Transverse colon (tissue), 4 donors: ENCODE measurements around the gene LCE2C. TPM values are rescaled to one million over a fixed set of nuclear protein-coding genes. Genes with fewer than 3 reads are reported as not detected.

ENCODE experiments used
- DNase-seq: peaks from one replicate; pipeline ENCODE4 v3.0.0-alpha.2; 2019
- H3K27ac ChIP-seq, 4 donors: fragments of 200-600 bp; sonication (generic); 2 replicates each; pipeline ENCODE4 v1.5.1; 2016 to 2018; ENCODE audit warnings: inconsistent platforms in 4 of 4
- H3K27me3 ChIP-seq: fragments of 200-600 bp; sonication (generic); 2 replicates; pipeline ENCODE4 v1.5.1; 2017; ENCODE audit warnings: inconsistent platforms
- H3K36me3 ChIP-seq, 4 donors: fragments of 200-600 bp; sonication (generic); 2 replicates each; pipeline ENCODE4 v1.5.1; 2017 to 2019; ENCODE audit warnings: inconsistent platforms in 4 of 4
- H3K4me1 ChIP-seq, 4 donors: fragments of 200-600 bp; sonication (generic); 2 replicates each; pipeline ENCODE4 v1.5.1; 2017 to 2020; ENCODE audit warnings: inconsistent platforms in 4 of 4
- H3K4me3 ChIP-seq, 4 donors: fragments of 200-600 bp; sonication (generic); 1 replicate in 1 of 4; 2 replicates in 3 of 4; pipeline versions ENCODE4 v1.5.1 to v1.6.1; 2017 to 2019; ENCODE audit warnings: inconsistent platforms in 4 of 4
- H3K9me3 ChIP-seq, 2 donors: fragments of 200-600 bp; sonication (generic); 2 replicates each; pipeline ENCODE4 v1.5.1; 2017 to 2019; ENCODE audit warnings: inconsistent platforms in 2 of 2
- EP300 ChIP-seq: sonication (generic); formaldehyde crosslinking; IDR thresholded peaks from one replicate; pipeline ENCODE4 v1.6.1; 2017; ENCODE audit warnings: antibody characterized with exemption, low read depth
- POLR2A ChIP-seq: fragments of 450-650 bp; IDR thresholded peaks from one replicate; pipeline ENCODE4 v1.6.1; 2016; ENCODE audit warnings: antibody characterized with exemption, mild to moderate bottlenecking, moderate library complexity
- POLR2AphosphoS5 ChIP-seq, 3 donors: sonication (generic); formaldehyde crosslinking; IDR thresholded peaks; one replicate each; pipeline ENCODE4 v1.6.1; 2016; ENCODE audit warnings: antibody characterized with exemption in 3 of 3
- WGBS, 2 donors: methylation state at CpG; one replicate each; pipeline ENCODE4 v1.1.5; 2018; ENCODE audit warnings: low coverage in 1 of 2; 5-methylcytosine and 5-hydroxymethylcytosine counted together
- in situ Hi-C, 4 donors: fragments of 200-750 bp; cut with MboI; loops; one replicate each; pipeline versions ENCODE4 v1.15.0 to v1.15.1; 2017; ENCODE audit warnings: low sequenced_read_pairs in 3 of 4, low pct_ligation_motif_present in 1 of 4, low pct_unique_long_range_greater_than_20kb in 1 of 4
- intact Hi-C: fragments of 100-400 bp; cut with DNase I; formaldehyde crosslinking; loops from one replicate; pipeline ENCODE4 v1.15.1; 2023; ENCODE audit warnings: low total_unique reads
- total RNA-seq, 4 donors: library from RNA; depleted of rRNA; stranded (reverse); fragments of >200 nt; gene quantifications; one replicate each; pipeline ENCODE4 v1.1.0, GENCODE V29; 2016
- TF ChIP-seq, protein P1 (sequence below), 5 experiments: fragments of 200-600 bp in 3 of 5; fragments of 450-650 bp in 2 of 5; sonication (generic) in 3 of 5; IDR thresholded peaks; 1 replicate in 2 of 5; 2 replicates in 3 of 5; pipeline ENCODE4 v1.5.1; 2016 to 2017; ENCODE audit warnings: antibody characterized with exemption in 5 of 5, inconsistent platforms in 3 of 5, mild to moderate bottlenecking in 2 of 5, moderate library complexity in 1 of 5

Gene LCE2C
- total RNA-seq, 4 donors from 2014 or later = not detected

DNA sequence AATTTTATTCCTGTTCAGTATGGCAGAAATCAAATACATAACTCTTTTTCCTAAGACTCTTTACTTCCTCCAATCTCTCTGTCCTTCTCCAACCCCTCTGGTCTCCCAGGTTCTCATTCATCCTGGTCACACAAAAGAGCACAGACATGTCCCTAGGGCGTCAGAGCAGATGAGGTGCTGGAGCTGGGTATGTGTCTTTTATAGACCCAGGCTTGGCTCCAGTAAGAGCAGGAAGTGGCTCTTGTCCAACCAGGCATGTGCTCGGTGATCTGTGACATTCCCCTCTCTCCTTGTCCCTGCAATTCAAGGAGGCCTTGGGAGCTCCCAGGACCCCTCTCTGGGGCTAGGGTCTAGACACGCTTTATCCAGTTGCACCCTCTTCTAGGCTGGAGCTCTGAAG is 29.9 kb upstream of the LCE2C start:
- in situ Hi-C loops (no loop called here), intact Hi-C loops (no loop called here)
- Histone ChIP-seq H3K4me3 (no peak overlapping the region), H3K27ac (no peak overlapping the region), H3K36me3 (no peaks in the 10 kb centered on the region), H3K4me1 (no peaks in the 10 kb centered on the region), H3K9me3 (no peaks in the 10 kb centered on the region), H3K27me3 (no peaks in the 10 kb centered on the region)
- 47 to 56% methylated on average over 1 to 3 of the region's 3 CpGs for WGBS, 2 donors
- TF ChIP-seq POLR2A (no peak), POLR2AphosphoS5 (IDR thresholded peaks at IDR 0.05) (no peak), EP300 (no peak)
- TF ChIP-seq, protein P1, sequence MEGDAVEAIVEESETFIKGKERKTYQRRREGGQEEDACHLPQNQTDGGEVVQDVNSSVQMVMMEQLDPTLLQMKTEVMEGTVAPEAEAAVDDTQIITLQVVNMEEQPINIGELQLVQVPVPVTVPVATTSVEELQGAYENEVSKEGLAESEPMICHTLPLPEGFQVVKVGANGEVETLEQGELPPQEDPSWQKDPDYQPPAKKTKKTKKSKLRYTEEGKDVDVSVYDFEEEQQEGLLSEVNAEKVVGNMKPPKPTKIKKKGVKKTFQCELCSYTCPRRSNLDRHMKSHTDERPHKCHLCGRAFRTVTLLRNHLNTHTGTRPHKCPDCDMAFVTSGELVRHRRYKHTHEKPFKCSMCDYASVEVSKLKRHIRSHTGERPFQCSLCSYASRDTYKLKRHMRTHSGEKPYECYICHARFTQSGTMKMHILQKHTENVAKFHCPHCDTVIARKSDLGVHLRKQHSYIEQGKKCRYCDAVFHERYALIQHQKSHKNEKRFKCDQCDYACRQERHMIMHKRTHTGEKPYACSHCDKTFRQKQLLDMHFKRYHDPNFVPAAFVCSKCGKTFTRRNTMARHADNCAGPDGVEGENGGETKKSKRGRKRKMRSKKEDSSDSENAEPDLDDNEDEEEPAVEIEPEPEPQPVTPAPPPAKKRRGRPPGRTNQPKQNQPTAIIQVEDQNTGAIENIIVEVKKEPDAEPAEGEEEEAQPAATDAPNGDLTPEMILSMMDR (IDR thresholded peaks at IDR 0.05) = no peak
- no peak for DNase-seq

DNA sequence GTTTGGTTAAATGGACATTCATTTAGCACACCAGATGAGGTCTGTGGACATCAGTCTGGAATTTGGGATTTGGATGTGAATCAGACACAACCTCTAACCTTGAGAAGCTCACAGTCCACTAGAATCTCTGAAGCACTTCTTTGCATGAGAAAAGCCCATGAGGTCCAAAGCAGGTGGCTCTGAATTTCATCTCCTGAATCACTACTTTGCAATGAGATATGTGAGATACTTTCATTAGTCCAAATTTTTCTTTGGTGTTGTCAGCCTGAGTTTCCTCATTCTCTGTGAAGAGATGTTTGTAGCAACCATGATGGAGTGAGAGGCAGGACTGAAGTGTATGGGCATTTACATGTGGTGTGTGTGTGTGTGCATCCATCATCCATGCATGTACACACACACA is 28.4 kb upstream of the LCE2C start:
- H3K4me3 ChIP-seq = no peak overlapping the region
- TF ChIP-seq EP300 (no peak), POLR2A (no peak), POLR2AphosphoS5 (IDR thresholded peaks at IDR 0.05) (no peak)
- TF ChIP-seq, protein P1 (IDR thresholded peaks at IDR 0.05) = no peak
- intact Hi-C loops = no loop called here
- in situ Hi-C loops = no loop called here
- H3K27me3 ChIP-seq = no peaks in the 10 kb centered on the region
- H3K9me3 ChIP-seq = no peaks in the 10 kb centered on the region
- H3K36me3 ChIP-seq = no peaks in the 10 kb centered on the region
- DNase-seq = no peak
- no peaks in the 10 kb centered on the region for H3K4me1 ChIP-seq
- no peak overlapping the region for H3K27ac ChIP-seq

DNA sequence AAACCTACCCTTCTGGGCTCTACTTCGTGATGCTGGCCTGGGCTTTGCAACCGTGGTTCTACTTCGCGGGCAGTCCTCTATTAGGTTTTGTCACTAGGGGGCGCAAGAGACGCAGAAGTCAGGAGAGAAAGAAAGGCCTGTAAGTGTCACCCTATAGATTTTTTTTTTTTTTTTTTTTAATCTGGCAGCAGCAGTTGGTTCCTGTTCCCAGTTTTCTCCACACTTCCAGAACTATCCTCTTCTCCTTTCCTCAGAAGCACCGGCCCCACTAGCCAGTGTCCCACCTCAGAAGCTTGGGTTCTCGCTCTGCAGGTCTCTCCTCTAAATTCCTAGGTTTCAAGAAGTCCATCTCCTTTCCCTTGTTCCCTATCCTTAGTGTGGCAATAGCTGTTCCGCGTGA is 21.0 kb upstream of the LCE2C start:
- Histone ChIP-seq H3K4me1 (no peaks in the 10 kb centered on the region), H3K27me3 (no peaks in the 10 kb centered on the region), H3K27ac (no peak overlapping the region), H3K4me3 (no peak overlapping the region), H3K36me3 (no peaks in the 10 kb centered on the region), H3K9me3 (no peaks in the 10 kb centered on the region)
- DNase-seq = peak; percentile 35
- TF ChIP-seq POLR2AphosphoS5 (IDR thresholded peaks at IDR 0.05) = no peak
- no peak for TF ChIP-seq POLR2A
- no peak for TF ChIP-seq EP300
- TF ChIP-seq, protein P1 (IDR thresholded peaks at IDR 0.05) = peak; percentile 36 to 63 (median 53)
- in situ Hi-C loops (no loop called here), intact Hi-C loops (loop anchor here (10.0 kb wide), 1 partner anchor 571 kb away; no protein-coding TSS in a partner anchor)
- WGBS, 2 donors = 28 to 33% methylated on average over 9 to 10 of the region's 10 CpGs

DNA sequence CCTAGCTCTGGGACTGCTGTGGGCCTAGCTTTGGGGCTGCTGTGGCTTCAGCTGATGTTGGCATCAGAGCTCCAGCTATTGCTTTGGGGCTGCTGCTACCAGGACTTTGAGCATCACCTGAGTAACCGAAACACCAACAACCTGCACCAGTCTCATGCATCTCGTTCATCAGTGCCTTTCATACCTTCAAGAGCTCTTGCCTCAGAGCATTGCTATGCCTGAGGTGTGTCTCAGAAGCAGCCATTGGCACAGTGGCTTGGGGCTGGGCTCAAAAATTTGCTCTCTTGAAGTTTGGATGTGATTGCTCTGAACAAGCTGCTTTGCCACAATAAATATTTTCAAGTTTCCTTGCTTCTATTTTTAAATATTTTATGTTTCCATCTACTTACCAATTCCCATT is 18.6 kb upstream of the LCE2C start:
- Histone ChIP-seq H3K9me3 (no peaks in the 10 kb centered on the region), H3K27me3 (no peaks in the 10 kb centered on the region), H3K4me3 (no peak overlapping the region), H3K27ac (no peak overlapping the region), H3K4me1 (no peaks in the 10 kb centered on the region), H3K36me3 (no peaks in the 10 kb centered on the region)
- TF ChIP-seq POLR2AphosphoS5 (IDR thresholded peaks at IDR 0.05) (no peak), EP300 (no peak), POLR2A (no peak)
- TF ChIP-seq, protein P1 (IDR thresholded peaks at IDR 0.05) = no peak
- WGBS, 2 donors = 53% methylated on average over 2 of the region's 2 CpGs; no CpG with 5 or more reads in 1 of the 2 donors
- in situ Hi-C loops = no loop called here
- no peak for DNase-seq
- intact Hi-C loops = loop anchor here (10.0 kb wide), 1 partner anchor 568 kb away; no protein-coding TSS in a partner anchor
